GF-D8 (cell line): ENCODE measurements around the gene STAC.
"Not testable (repeated sequence)": the region's sequence is repeated elsewhere in the genome, so short reads cannot be mapped to it uniquely, and the experiment has no call there.

Experiments
- DNase-seq: peaks from one replicate; lab custom pipeline; 2025; lab: John Stamatoyannopoulos, UW

Gene STAC

DNA sequence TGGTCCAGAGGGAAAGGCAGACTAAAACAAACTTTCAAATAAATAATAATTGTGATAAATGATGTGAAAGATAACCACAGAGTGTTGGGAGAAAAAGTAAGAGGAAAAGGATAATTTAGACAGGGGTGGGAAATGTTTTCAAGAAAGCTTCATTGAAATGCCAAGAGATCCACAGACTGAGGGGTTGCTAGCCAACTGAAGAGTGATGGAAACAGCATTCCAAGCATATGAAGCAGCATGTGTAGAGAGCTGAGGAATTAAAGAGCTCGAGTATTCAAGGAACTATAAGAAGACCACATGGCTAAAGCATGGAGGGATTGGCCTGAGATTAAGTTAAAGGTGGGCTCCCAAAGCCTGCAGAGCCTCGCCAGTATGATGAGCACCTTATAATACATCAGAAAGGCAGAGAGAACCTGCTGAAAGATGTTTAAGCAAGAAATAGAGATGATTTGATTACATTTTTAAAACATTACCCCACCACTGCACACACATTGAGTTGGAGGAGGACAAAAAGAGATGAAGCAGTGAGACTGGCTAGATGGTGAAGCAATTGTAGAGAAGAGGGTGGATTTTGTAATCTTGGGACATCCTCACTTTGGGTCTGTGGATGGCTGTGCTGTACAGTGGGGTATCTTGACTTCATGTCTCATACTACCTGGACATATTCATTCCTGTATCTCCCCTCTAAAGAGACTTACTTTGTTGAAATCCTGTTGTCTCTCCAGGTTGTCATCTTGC lies 100.8 kb downstream of the STAC start:
- no peak for DNase-seq

DNA sequence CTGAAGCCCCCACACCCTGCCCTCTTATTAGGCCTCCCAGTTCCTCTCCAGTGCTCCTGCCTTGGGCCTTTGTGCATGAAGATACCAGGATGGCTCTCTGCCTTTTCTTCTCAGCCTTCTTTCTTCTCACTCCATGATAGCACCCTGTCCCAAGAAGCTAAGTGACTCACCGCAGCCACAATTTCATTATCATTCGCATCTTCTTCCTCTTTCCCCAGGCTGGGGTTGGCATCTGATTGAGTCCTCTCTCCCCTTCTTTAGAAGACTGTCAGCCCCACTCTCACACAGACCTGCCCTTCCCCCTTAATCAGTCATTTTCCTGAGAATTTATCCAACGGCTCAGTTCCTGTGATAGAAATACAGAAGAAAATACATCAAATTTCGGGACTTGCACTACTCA lies 102.0 kb downstream of the STAC start:
- DNase-seq, result no peak

DNA sequence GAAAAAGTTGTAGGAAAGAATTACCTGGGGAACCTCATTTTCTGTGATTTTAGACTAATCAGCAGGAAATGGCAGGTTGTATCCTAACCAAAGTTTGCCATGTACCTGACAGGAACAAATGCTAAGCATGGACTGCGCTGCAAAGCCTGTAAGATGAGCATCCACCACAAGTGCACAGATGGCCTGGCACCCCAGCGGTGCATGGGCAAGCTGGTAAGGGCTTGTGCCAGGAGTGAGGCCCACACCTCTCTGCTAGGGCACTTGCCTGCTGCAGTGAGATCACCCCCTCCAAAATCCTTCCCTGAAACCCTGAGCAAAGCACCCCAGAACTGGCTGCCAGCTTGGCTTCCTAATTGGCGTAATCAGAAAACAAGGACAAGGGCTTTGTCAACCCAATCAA lies 102.6 kb downstream of the STAC start:
- no peak for DNase-seq

DNA sequence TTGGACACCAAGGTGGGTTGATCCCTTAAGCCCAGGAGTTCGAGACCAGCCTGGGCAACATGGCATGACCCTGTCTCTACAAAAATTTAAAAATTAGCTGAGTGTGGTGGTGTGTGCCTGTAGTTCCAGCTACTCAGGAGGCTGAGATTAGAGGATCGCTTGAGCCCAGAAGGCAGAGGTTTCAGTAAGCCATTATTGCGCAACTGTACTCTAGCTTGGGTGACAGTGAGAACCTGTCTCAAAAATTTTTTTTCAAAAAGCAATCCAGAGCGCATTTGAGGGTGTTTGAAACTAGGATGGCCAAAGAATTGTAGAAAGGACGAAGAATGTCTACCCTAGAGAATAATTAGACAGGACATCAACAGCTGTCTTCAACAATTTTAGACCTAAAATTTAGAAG lies 103.4 kb downstream of the STAC start:
- DNase-seq, result no peak

DNA sequence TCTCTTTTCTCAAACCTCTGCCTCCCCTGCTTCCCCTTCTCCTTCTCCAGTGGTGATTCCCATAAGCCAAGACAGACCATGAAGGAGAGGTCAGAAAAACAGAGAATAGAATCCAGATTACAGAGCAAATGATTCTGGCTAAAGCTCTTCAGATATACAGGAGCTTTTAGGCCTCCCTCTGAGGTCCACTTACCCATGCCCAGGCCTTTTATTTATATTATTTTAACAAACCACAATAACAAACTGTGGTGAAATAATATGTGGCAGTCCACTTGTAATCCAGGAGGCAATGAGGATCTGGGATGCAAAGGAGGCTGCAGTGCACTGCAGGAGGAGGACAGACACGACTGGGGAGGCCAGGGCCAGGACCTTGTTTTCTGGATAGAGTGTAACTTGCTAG lies 104.1 kb downstream of the STAC start:
- DNase-seq, result no peak

DNA sequence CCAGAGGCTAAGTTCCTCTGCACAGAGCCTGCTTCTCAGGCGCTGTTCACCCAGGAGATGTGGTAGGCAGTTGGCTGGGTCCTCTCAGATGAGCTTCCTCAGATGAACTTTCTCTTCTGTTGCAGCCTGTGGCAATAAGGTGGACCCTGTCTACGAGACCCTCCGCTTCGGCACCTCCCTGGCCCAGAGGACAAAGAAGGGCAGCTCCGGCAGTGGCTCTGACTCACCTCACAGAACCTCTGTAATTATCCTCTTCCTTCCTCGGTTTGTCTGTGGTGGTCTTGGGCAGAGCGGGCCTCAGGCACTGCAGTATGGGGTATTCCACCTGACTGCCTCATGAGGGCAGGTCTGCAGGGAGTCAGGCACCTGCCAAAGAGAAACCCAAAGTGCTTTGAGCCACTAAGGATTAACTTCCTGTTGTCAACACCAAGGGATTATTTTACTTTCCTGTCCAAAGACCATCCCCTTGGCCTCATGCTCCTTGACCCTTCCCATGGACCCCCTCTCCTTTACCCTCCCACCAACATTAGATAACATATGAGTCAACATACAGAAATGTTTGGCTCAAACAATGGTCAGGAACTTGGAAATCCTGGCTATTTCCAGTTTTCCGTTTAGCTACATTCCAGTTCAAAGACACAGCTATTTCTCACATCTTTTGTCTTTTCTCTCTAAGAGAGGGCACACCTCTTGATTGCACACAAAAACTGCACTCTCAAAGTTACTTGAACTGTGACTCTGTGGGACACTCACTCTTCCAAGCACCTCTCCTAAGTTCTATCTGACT lies 105.9 kb downstream of the STAC start:
- no peak for DNase-seq

DNA sequence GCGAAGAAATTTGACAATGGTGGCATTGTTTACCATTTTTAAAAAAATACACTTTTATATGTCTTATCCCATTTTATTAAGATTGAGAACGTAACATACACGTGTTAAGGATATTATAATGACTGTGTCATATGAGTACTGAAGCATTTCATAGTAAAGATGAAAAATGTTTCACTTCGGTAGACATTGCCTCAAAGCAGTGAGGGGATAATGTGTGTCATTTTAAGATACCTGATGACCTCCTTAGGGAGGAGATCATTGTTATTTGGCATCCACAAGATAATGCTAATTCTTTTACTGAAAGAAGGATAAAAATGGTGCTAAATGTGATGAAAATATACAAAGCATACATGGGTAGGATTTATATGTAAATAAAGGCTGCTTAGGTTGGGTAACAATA lies 107.3 kb downstream of the STAC start:
- no peak for DNase-seq

DNA sequence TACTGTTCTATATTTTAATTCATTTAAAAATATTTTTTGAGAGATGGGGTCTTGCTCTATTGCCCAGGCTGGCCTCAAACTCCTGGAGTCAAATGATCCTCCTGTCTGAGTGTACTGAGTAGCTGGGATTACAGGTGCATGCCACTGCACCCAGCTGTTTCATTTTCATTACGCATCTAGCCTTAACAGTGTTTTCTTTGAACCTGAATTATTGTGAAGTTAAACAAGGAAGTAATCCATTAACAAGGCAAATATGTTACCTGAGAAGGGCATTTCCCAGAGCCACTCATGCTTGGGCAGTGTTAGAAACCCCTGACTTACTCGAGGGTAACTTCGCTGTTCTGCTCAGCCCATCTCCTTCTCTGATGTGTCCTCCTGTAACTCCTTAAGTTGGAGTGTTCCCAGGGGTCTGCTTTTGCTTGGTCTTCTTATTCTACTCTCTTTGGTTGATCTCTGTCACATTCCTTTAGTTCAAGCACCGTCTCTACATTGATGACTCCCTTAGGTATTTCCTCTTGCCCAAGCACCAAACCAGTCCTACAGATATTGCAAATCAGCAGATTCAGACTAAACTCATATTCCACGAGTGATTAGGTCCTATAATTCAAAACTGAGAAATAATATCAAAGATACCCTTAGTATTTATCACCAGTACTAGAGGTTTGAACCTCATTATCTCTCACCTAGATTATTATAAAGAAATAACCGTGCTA lies 107.9 kb downstream of the STAC start:
- DNase-seq, result no peak

DNA sequence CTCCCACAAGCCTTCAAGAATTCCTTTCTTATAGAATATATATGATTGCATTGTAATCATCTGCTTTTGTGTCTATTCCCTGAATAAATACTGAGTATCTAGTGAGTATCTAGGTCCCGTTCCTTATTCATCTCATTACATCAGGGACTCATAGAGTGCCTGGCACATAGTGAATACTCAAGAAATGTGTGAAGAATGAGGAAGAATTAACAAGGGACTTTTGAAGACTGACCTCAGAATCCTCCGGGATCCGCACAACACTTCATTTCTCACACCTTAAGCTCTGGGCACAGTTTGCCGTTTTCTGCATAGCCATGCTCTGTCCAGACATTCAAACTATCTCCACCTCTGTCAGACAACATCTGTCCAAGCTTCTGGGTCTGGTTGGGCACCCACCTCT lies 108.8 kb downstream of the STAC start:
- no peak for DNase-seq

DNA sequence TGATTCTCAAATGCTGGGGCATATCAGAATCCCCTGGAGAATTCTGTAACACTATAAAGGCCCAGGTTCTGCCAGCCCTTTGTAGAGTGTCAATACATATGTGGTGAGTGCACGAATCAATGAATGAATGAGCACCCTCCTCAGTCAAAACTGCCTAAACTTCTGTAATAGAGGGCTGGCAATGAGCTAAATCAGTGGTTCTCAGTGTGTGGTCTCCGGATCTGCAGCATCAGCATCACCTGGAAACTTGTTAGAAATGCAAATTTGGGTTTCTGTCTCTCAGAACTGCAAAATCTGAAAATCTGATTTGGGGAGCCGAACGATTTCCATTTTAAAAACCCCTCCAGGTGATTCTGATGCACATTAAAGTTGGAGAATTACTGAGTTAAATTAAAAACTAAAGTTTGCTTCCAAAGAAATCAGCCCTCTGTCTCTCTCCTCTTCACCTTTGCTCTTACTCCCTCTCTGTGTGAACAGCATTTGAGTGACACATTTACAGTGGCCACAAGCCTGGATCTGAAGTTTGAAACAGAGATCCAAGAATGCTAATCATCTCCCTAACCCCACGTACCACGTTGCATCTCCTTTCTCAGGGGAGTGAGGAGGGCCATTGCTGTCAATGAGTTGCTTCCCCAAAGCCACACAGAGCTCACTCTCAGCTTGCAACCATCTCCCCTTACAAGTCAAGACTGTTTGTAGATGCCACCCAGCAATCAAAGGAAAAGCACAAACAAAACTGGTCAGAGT lies 109.5 kb downstream of the STAC start:
- DNase-seq, result no peak

DNA sequence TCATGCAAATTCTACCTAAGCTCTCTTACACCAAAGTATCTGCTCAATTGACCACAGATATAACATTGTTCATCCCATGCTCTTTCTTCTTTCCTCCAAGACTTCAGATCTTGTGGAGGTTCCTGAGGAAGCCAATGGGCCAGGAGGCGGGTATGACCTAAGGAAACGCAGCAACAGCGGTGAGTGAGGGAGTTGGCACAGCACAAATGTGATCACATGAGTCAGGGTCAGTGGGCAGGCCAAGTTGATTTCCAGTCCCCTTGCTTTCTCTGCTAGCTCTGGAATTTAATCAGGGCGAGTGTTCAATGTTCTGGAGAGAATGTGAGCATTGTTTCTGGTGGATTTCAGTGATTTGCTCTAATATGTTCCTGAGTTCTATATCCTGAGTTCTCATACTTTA lies 112.7 kb downstream of the STAC start:
- DNase-seq, result no peak

DNA sequence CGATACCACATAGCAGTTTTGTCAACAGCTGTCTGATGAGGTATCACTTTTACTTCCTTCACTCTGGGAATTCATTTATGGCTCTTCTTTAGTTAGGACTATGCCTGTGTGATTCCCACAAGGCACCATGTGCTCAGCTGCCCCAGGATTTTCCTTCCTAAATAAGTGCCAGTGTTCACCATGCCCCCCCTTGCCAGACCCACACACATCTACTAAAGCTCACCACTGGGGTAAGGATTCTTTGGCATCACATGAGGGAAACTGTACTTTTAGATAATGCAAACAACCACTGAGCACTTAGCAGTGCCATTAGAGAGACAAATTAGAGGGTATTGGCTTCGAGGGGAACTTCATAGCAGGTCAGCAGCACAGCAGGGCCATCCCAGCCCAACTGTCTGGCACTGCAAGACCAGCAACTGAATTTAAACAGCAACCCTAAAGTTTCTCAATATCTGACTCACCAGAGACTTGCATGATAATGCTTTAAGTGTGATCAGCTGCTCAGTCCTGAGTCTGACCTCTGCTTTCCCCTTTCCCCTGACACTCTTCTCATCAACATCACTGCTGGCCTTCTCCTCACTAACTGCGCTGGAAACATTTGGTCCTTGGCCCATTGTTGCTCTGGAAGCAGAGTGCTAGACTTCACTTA lies 114.3 kb downstream of the STAC start:
- no peak for DNase-seq

DNA sequence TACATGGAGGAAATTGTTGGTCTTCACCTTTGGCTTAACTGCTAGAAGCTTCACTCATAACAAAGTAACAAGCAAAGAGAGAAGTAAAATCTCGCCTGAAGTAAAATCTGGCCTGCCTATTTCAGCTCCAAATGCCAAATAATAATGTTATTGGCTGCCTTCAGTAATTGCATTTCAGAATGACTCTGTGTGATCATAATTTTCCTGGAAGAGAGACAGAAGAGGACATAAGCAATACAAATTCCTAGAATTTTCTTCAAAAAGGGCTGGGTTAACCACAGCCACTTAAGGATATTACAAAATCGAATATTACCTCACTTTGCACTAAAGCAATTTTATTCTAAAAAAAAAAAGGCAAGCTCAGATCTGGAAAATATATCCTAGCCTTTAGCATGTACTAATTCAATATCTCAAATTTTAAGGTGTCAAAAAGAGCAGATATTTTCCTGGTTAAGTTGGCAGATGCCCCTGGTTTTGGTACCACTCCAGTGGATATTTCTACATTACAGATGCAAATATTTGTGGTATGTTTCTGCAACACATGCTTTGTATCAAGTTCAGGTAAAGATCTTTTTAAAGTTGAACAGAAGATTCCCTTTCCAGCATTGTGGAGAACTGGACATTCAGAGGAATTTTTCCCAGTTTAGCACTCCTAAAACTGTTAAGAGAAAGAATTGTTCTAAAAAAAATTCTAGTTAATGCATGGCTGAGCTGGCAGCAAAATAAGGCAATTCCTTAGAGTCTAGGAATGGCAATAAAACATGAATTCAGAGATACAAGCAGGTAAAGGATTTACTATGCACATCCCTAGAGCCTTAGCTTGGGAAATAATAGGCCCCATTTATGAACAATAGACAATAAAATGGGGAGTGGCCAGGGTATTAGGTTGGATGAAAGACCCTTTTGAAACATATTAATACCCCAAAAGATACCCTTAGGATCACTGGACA lies 116.7 kb downstream of the STAC start:
- peak; percentile 82 for DNase-seq

DNA sequence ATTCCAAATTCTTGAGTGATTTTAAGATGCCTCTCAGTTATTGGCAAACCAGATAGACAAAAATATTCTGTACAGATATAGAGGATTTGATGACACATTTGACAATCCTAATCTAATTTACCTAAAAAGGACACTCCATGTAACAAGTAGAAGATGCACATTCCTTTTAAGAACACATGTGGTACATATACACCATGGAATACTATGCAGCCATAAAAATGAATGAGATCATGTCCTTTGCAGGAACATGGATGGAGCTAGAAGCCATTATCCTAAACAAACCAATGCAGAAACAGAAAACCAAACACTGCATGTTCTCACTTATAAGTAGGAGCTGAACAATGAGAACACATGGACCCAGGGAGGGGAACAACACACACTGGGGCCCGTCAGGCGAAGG lies 119.7 kb downstream of the STAC start:
- not testable (repeated sequence) for DNase-seq

DNA sequence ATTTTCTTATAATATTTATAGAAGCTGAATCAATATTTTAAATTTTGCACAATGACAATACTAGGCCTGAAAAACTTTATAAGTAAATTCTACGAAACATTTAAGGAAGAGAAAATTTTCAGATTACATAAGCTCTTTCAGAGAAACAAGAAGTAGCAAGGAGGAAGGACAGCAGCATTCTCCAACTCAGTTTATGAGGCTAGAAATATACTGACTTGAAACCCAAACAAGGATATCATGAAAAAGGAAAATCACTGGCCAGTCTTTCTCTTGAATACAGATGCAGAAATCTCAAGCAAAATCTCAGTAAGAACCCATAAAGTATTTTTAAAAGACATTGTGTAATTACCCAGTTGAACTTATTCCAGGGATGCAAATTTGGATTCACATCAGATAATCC lies 121.3 kb downstream of the STAC start:
- peak; percentile 56 for DNase-seq

DNA sequence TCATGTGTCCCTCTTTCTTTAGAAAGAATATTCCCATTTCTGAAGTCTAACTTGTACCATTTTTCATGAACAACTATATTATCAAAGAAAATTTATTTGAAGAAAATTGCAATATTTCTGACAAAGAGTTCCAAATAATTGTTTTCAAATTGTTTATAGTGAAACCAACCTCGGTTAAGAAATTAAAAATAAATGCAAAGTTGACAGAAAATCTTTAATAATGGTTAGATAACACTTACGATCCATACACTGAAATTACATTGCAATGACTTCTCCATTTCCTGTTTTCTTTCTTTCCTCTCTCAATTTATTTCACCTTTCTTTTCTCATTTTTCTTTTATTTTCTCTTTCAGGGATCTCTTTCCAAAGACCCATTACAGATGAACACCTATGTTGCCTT lies 125.1 kb downstream of the STAC start:
- no peak for DNase-seq

DNA sequence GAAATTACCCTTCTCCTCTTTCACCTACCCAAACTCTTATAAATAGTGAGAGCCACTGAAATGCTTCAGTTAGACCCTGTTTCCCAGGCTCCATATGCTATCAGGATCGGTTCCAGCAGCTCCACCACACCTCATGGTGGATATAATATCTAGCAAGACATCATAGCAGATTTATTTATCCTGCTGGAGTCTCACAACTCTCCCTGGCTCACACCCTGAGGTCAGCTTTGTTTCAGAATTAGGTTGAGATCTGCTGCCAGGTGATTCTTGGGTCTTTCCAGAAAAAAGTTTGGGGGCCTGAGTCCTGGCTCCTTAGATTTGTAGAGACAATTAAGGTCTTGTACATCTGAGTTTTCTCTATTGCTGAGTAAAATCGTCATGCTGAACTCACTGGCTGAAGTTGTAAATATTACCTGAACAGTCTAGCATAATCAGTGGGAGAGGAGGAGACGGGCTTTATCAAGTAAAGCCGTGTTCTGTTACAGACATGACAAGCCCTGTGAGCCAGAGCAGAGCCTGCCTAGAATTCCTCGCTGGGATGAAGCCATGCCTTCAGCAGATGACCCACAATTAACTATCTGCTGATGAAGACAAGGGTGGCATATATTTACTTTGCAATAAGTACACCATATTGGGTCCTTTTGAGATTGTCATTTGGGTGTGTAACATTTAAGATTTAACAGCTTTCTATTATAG lies 131.6 kb downstream of the STAC start:
- DNase-seq, result no peak

DNA sequence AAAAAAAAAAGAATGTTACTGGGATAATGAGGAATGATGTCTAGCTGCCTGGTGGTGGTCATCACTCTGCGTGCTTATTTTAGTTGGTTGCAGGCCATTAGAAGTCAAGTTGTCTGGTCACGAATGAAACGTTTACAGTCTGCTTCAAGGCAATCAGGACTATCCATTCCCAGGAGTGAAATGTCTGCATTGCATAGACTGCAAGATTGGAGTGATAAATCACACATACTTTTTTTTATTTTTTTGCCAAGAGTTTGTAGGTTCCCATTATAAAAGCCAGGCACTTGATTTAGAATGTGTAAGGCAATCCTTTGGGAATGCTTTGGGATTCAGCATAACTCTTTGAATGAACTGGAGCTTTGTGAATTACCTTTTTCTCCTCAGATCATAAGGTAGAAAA lies 132.3 kb downstream of the STAC start:
- DNase-seq, result no peak

DNA sequence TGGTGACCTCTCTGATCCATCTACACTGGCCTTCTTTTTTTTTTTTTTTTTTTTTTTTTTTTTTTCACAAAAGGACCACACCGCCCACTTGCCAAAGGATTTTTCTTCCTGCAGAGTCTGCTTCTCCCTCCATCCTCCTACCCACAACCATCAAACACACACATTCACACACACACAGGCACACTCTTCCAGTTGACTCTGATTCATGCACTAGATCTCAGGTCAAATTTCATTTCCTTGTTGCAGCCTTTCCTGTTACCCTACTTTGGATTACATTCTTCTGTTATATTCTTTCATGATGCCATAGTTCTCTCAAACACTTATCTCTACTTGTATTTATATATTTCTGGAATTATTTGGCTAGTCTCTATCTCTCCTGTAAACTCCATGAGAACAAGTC lies 133.9 kb downstream of the STAC start:
- no peak for DNase-seq

DNA sequence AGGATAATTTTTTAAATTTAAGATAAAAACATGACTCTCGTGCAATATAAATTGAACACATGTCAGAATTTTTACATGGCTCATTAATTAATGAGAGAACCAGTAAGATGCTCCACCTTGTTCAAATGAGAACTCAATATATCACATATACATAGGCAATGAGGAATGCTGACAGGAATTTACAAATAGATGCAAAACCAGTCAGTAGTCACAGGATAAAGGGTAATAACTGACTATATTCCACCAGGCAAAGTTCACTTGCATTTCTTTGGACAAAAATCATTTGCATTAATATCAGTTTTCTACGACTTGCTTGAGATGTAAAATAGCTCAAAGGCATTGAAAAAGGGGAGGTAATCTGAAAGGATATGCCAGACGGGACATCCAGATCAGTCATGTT lies 139.4 kb downstream of the STAC start:
- no peak for DNase-seq
